HepG2 (cell line): ENCODE data around the gene AFDN. TPM values are rescaled to one million over a fixed set of nuclear protein-coding genes. Genes with fewer than 3 reads are reported as not detected.

Experiments
- ATAC-seq: fragments of 200-7000 bp; cut with Tn5 transposase; 3 replicates; pipeline ENCODE4 v1.9.1; 2020; ENCODE audit warnings: mild to moderate bottlenecking, moderate library complexity
- BruUV-seq: library from RNA; stranded (reverse); fragments of 400-500 nt; replicated peaks from 2 replicates; lab custom pipeline; 2021; lab: Mats Ljungman, UMichigan
- CTCF ChIA-PET: fragments of 300-600 bp; formaldehyde crosslinking; extraction: SDS; loops from one replicate; lab custom pipeline; 2021; ENCODE audit warnings: low total read pairs, inconsistent platforms, low intra/inter-chr PET ratio; lab: Yijun Ruan, JAX
- POLR2A ChIA-PET: fragments of 350-600 bp; sonication (Branson Sonifier 250); formaldehyde crosslinking; loops from one replicate; lab custom pipeline; 2020; ENCODE audit warnings: antibody characterized with exemption, inconsistent platforms; lab: Yijun Ruan, JAX
- DNase-seq: peaks from one replicate; pipeline ENCODE4 v3.0.0-alpha.2; 2015; ENCODE audit warnings: low spot score
- FAIRE-seq: peaks from 3 replicates; lab custom pipeline; 2011; peaks lifted over from hg19 to GRCh38; lab: Jason Lieb, UNC
- H2AFZ ChIP-seq: one replicate; pipeline ENCODE4 v1.6.1; 2011; ENCODE audit warnings: low read length, inconsistent platforms
- H3K27ac ChIP-seq: fragments of 300-600 bp; 3 replicates; pipeline ENCODE4 v1.8.0; 2011; ENCODE audit warnings: mixed run types, mild to moderate bottlenecking, mixed read lengths, low read length, inconsistent platforms; ENCODE audit not compliant: insufficient read depth; ENCODE audit errors: extremely low read length
- H3K27me3 ChIP-seq, 2 experiments: fragments of 200-600 bp in 1 of 2; 2 replicates in 1 of 2; 3 replicates in 1 of 2; pipeline versions ENCODE4 v1.6.0 to v1.8.0; 2011; ENCODE audit warnings: low read length in 2 of 2, mild to moderate bottlenecking in 2 of 2, moderate library complexity in 2 of 2, inconsistent platforms in 1 of 2; ENCODE audit not compliant: insufficient read depth in 2 of 2, control insufficient read depth in 1 of 2
- H3K36me3 ChIP-seq, 2 experiments: fragments of 200-600 bp in 1 of 2; replicated peaks in 1 of 2; 2 replicates in 1 of 2; 3 replicates in 1 of 2; pipeline versions ENCODE4 v1.5.1 to v1.8.0; 2011; ENCODE audit warnings: low read length in 2 of 2, inconsistent platforms in 1 of 2; ENCODE audit not compliant: insufficient read depth in 2 of 2, control insufficient read depth in 1 of 2
- H3K4me1 ChIP-seq: 2 replicates; pipeline ENCODE4 v1.5.1; 2012; ENCODE audit warnings: low read length, inconsistent platforms; ENCODE audit not compliant: insufficient read depth
- H3K4me2 ChIP-seq: 2 replicates; pipeline ENCODE4 v1.6.0; 2011; ENCODE audit warnings: low read depth, low read length, inconsistent platforms
- H3K4me3 ChIP-seq, 3 experiments: fragments of 200-600 bp in 1 of 3; sonication (generic), shearing (Covaris generic) in 1 of 3; replicated peaks in 1 of 3; 2 replicates each; pipeline ENCODE4 v1.5.1; 2011 to 2016; ENCODE audit warnings: low read length in 3 of 3, inconsistent platforms in 2 of 3, low read depth in 2 of 3, mild to moderate bottlenecking in 2 of 3, control low read depth in 1 of 3, mixed read lengths in 1 of 3; ENCODE audit not compliant: insufficient read depth in 1 of 3
- H3K79me2 ChIP-seq: one replicate; pipeline ENCODE4 v1.6.1; 2011; ENCODE audit warnings: low read length, inconsistent platforms; ENCODE audit not compliant: insufficient read depth
- H3K9ac ChIP-seq: 2 replicates; pipeline ENCODE4 v1.6.0; 2011; ENCODE audit warnings: mild to moderate bottlenecking, low read depth, low read length, inconsistent platforms; ENCODE audit not compliant: insufficient read depth
- H3K9me3 ChIP-seq: 2 replicates; pipeline ENCODE4 v1.5.1; 2012; ENCODE audit warnings: mild to moderate bottlenecking, low read length
- H4K20me1 ChIP-seq: 2 replicates; pipeline ENCODE4 v1.6.0; 2011; ENCODE audit warnings: inconsistent platforms, mild to moderate bottlenecking, low read length, moderate library complexity; ENCODE audit not compliant: insufficient read depth
- CREM ChIP-seq, 2 experiments: sonication (generic) in 1 of 2; formaldehyde crosslinking in 1 of 2; IDR thresholded peaks; 2 replicates each; pipeline versions ENCODE4 v1.4.0 to v1.6.1; 2016 to 2020; ENCODE audit warnings: antibody characterized with exemption in 1 of 2, mild to moderate bottlenecking in 1 of 2, missing genetic modification reagents in 1 of 2
- FLYWCH1 ChIP-seq: sonication (generic); formaldehyde crosslinking; IDR thresholded peaks from 2 replicates; pipeline ENCODE4 v1.8.1; 2023; ENCODE audit warnings: mild to moderate bottlenecking, missing genetic modification reagents
- GFI1 ChIP-seq: sonication (generic); formaldehyde crosslinking; IDR thresholded peaks from 2 replicates; pipeline ENCODE4 v1.5.0; 2020; ENCODE audit warnings: missing genetic modification reagents, mild to moderate bottlenecking, borderline replicate concordance
- HDAC6 ChIP-seq: fragments of 200-600 bp; sonication (generic); IDR thresholded peaks from 2 replicates; pipeline ENCODE4 v1.7.0; 2017; ENCODE audit warnings: mild to moderate bottlenecking, antibody characterized with exemption, low read length, low read depth
- HNF4G ChIP-seq, 2 experiments: sonication (generic) in 1 of 2; formaldehyde crosslinking in 1 of 2; IDR thresholded peaks; 2 replicates each; pipeline versions ENCODE4 v1.4.0 to v1.6.1; 2011 to 2020; ENCODE audit warnings: borderline replicate concordance in 2 of 2, low read depth in 2 of 2, mild to moderate bottlenecking in 2 of 2, low read length in 1 of 2, missing genetic modification reagents in 1 of 2, moderate library complexity in 1 of 2
- MXI1 ChIP-seq: IDR thresholded peaks from 3 replicates; pipeline ENCODE4 v1.6.1; 2012; ENCODE audit warnings: low read depth, low read length, inconsistent platforms, borderline replicate concordance
- SAP130 ChIP-seq: IDR thresholded peaks from 2 replicates; pipeline ENCODE4 v1.6.1; 2016; ENCODE audit warnings: low read depth
- ZNF121 ChIP-seq: sonication (generic); formaldehyde crosslinking; IDR thresholded peaks from 2 replicates; pipeline ENCODE4 v1.5.0; 2020; ENCODE audit warnings: mild to moderate bottlenecking, missing genetic modification reagents
- ZNF34 ChIP-seq: sonication (generic); formaldehyde crosslinking; IDR thresholded peaks from 2 replicates; pipeline ENCODE4 v1.4.0; 2020; ENCODE audit warnings: mild to moderate bottlenecking, missing genetic modification reagents, borderline replicate concordance
- ZNF598 ChIP-seq: sonication (generic); formaldehyde crosslinking; IDR thresholded peaks from 2 replicates; pipeline ENCODE4 v1.5.1; 2020; ENCODE audit warnings: mild to moderate bottlenecking, missing genetic modification reagents, borderline replicate concordance
- WGBS: methylation state at CpG from one replicate; pipeline ENCODE4 v1.1.6; 2017; ENCODE audit warnings: low lambda C conversion rate; 5-methylcytosine and 5-hydroxymethylcytosine counted together
- in situ Hi-C: cut with HindIII; loops from 2 replicates; pipeline ENCODE4 v1.10.0; 2017; ENCODE audit warnings: low pct_unique_long_range_greater_than_20kb; ENCODE audit not compliant: extremely low pct_ligation_motif_present
- intact Hi-C: fragments of 100-400 bp; cut with micrococcal nuclease; formaldehyde crosslinking; loops from one replicate; pipeline ENCODE4 v1.10.0; 2022; ENCODE audit not compliant: unreplicated experiment
- polyA plus RNA-seq, 8 experiments: library from polyadenylated mRNA; depleted of rRNA in 3 of 8; stranded (reverse) in 7 of 8; unstranded in 1 of 8; fragments of >200 nt; fragmentation: Illumina TruSeq in 4 of 8; extraction: Trizol in 4 of 8; gene quantifications; 2 replicates each; pipeline versions ENCODE4 v1.2.1 to v1.2.3, GENCODE V29; 2011 to 2016; ENCODE audit warnings: low read depth in 4 of 8, missing spikeins in 1 of 8, mixed read lengths in 1 of 8; ENCODE audit not compliant: insufficient read depth in 1 of 8
- total RNA-seq, 5 experiments: library from RNA; depleted of rRNA; stranded (reverse); fragments of >200 nt; fragmentation: Illumina TruSeq; extraction: Trizol; gene quantifications; 2 replicates each; pipeline ENCODE4 v1.2.3, GENCODE V29; 2016; ENCODE audit warnings: low read depth in 1 of 5
- TF ChIP-seq, protein P1 (sequence below): IDR thresholded peaks from 2 replicates; pipeline ENCODE4 v1.6.1; 2012; ENCODE audit warnings: low read length, improper control_type of control experiment
- TF ChIP-seq, protein P2 (sequence below): IDR thresholded peaks from 2 replicates; pipeline ENCODE4 v1.6.1; 2016
- TF ChIP-seq, protein P3 (sequence below): sonication (generic); formaldehyde crosslinking; IDR thresholded peaks from 2 replicates; pipeline ENCODE4 v1.5.1; 2020; ENCODE audit warnings: mild to moderate bottlenecking, missing genetic modification reagents

Gene AFDN
- total and polyA plus RNA-seq, 2 of the 13 experiments (the other 11 are each of a cell fraction or from before 2014, with no cell fraction given), result 136 to 151 TPM

DNA sequence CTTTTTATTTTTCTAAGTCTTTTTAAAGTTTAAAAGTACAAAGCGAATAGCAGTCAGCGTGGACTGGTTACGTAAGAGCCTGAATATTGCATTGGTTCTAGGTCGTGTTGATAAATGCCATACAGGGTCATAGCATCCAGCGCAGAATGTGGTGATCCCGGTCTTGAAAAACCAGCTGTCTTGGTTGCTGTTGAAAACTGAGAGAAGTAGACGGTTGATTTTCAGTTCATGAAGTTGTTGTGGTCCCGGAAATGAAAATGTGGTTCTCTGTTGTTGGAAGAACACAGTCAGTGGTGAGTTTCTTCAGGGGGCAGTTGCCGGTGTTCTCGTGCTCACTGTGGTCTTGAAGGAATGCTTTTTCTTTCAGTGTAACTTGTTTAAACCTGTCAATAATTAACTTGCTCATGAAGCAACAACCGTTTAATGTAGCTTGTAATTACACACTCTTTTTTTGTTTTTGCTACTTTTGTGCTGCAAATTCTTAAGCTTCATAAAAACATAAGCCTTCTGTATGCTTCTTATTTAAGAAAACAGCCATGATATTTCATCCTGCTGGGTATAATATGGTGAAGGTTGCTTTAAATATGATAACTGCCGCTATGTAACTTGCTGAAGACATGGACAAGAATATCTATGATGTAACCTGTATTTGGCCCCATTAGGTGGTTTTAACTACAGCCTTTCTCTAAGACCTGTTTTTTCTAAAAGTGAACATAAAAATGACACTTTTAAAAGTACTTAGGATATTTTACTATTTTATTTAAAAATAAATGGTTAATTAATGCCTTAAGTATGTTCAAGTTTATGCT lies 106.0 kb downstream of the AFDN start:
- peak; percentile 83 for FAIRE-seq
- intact Hi-C loops, result loop anchor here (2.0 kb wide), 1 partner anchor 32 kb away; no protein-coding TSS in a partner anchor
- TF ChIP-seq, protein P1, sequence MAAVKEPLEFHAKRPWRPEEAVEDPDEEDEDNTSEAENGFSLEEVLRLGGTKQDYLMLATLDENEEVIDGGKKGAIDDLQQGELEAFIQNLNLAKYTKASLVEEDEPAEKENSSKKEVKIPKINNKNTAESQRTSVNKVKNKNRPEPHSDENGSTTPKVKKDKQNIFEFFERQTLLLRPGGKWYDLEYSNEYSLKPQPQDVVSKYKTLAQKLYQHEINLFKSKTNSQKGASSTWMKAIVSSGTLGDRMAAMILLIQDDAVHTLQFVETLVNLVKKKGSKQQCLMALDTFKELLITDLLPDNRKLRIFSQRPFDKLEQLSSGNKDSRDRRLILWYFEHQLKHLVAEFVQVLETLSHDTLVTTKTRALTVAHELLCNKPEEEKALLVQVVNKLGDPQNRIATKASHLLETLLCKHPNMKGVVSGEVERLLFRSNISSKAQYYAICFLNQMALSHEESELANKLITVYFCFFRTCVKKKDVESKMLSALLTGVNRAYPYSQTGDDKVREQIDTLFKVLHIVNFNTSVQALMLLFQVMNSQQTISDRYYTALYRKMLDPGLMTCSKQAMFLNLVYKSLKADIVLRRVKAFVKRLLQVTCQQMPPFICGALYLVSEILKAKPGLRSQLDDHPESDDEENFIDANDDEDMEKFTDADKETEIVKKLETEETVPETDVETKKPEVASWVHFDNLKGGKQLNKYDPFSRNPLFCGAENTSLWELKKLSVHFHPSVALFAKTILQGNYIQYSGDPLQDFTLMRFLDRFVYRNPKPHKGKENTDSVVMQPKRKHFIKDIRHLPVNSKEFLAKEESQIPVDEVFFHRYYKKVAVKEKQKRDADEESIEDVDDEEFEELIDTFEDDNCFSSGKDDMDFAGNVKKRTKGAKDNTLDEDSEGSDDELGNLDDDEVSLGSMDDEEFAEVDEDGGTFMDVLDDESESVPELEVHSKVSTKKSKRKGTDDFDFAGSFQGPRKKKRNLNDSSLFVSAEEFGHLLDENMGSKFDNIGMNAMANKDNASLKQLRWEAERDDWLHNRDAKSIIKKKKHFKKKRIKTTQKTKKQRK, result no peak
- TF ChIP-seq, protein P2, sequence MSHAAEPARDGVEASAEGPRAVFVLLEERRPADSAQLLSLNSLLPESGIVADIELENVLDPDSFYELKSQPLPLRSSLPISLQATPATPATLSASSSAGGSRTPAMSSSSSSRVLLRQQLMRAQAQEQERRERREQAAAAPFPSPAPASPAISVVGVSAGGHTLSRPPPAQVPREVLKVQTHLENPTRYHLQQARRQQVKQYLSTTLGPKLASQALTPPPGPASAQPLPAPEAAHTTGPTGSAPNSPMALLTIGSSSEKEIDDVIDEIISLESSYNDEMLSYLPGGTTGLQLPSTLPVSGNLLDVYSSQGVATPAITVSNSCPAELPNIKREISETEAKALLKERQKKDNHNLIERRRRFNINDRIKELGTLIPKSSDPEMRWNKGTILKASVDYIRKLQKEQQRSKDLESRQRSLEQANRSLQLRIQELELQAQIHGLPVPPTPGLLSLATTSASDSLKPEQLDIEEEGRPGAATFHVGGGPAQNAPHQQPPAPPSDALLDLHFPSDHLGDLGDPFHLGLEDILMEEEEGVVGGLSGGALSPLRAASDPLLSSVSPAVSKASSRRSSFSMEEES (CRISPR knock-in tag), result peak; percentile 58; the same call in 1 of the 2 replicates
- TF ChIP-seq ZNF598 (CRISPR knock-in tag) (no peak), ZNF34 (CRISPR knock-in tag) (peak; percentile 84; the same call in 1 of the 2 replicates), HNF4G (IDR thresholded peaks at IDR 0.05; ENCODE audit: borderline replicate concordance, low read depth, low read length) (no peak), HNF4G (CRISPR knock-in tag; IDR thresholded peaks at IDR 0.05; ENCODE audit: borderline replicate concordance, low read depth) (no peak), ZNF121 (CRISPR knock-in tag) (no peak), MXI1 (0 out of 3 replicates have a peak, but pooled peaks have one; percentile 30), SAP130 (peak; percentile 78), CREM (IDR thresholded peaks at IDR 0.05) (peak; percentile 47), CREM (CRISPR knock-in tag; IDR thresholded peaks at IDR 0.05) (no peak), FLYWCH1 (CRISPR knock-in tag) (no peak), GFI1 (CRISPR knock-in tag) (no peak), HDAC6 (no peak)
- TF ChIP-seq, protein P3, sequence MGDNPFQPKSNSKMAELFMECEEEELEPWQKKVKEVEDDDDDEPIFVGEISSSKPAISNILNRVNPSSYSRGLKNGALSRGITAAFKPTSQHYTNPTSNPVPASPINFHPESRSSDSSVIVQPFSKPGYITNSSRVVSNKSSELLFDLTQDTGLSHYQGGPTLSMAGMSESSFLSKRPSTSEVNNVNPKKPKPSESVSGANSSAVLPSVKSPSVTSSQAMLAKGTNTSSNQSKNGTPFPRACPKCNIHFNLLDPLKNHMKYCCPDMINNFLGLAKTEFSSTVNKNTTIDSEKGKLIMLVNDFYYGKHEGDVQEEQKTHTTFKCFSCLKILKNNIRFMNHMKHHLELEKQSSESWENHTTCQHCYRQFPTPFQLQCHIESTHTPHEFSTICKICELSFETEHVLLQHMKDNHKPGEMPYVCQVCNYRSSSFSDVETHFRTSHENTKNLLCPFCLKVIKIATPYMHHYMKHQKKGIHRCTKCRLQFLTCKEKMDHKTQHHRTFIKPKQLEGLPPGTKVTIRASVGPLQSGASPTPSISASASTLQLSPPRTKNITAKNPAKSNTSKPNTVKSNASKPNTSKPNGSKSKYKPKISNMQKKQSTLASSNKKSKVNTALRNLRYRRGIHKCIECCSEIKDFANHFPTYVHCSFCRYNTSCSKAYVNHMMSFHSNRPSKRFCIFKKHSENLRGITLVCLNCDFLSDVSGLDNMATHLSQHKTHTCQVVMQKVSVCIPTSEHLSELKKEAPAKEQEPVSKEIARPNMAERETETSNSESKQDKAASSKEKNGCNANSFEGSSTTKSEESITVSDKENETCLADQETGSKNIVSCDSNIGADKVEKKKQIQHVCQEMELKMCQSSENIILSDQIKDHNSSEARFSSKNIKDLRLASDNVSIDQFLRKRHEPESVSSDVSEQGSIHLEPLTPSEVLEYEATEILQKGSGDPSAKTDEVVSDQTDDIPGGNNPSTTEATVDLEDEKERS (CRISPR knock-in tag), result no peak

More for the DNA sequence above, 106.0 kb downstream of the AFDN start:
- peak overlapping the region; percentile 80 for H3K4me2 ChIP-seq
- WGBS, result 4% methylated on average over 12 of the region's 12 CpGs
- H2AFZ ChIP-seq, result no peak overlapping the region
- peak; percentile 88 for DNase-seq
- ChIA-PET POLR2A (interaction anchor here (0.6 to 2.9 kb wide), 8 partner anchors 14 to 642 kb away, joined by 3 to 22 read pairs (median 3); partner anchors contain the start of gene UNC93A), CTCF (no interaction called here)
- peaks cover 16 to 60% of the 10 kb centered on the region in 2 experiments for H3K36me3 ChIP-seq
- ATAC-seq, result peak; percentile 82
- TSS peak; percentile 73 for BruUV-seq
- H3K79me2 ChIP-seq, result peaks cover 23% of the 10 kb centered on the region
- H3K4me1 ChIP-seq, result peaks cover 61% of the 10 kb centered on the region
- H3K27me3 ChIP-seq, result no peaks in the 10 kb centered on the region
- H3K27ac ChIP-seq, result peak overlapping the region; percentile 77
- H3K9ac ChIP-seq, result peak overlapping the region; percentile 45
- H3K9me3 ChIP-seq, result no peaks in the 10 kb centered on the region
- in situ Hi-C loops, result no loop called here
- H3K4me3 ChIP-seq, result peak overlapping the region; percentile 26 to 50 (median 48); a peak in 4 of 6 replicates
- no peaks in the 10 kb centered on the region for H4K20me1 ChIP-seq
